HCT116 (cell line): ENCODE results near the gene NUMA1.

Experiments
- CBX3 ChIP-seq: IDR thresholded peaks from 2 replicates; pipeline ENCODE4 v1.6.1; 2012; ENCODE audit warnings: low read depth
- EZH2 ChIP-seq: fragments of 200-600 bp; sonication (generic); IDR thresholded peaks from 2 replicates; pipeline ENCODE4 v1.6.1; 2017; ENCODE audit warnings: antibody characterized with exemption, mixed run types
- EZH2phosphoT487 ChIP-seq: fragments of 200-600 bp; IDR thresholded peaks from 2 replicates; pipeline ENCODE4 v1.6.1; 2018; ENCODE audit warnings: antibody characterized with exemption, borderline replicate concordance
- JUND ChIP-seq: IDR thresholded peaks from 2 replicates; pipeline ENCODE4 v1.6.1; 2012
- POLR2A ChIP-seq: IDR thresholded peaks from 2 replicates; pipeline ENCODE4 v1.7.0; 2011; ENCODE audit warnings: borderline replicate concordance; ENCODE audit not compliant: insufficient read depth, insufficient read length; ENCODE audit errors: extremely low read depth
- POLR2AphosphoS5 ChIP-seq: IDR thresholded peaks from 2 replicates; pipeline ENCODE4 v1.6.1; 2011; ENCODE audit warnings: mild to moderate bottlenecking, low read depth, low read length, moderate library complexity
- RAD21 ChIP-seq: IDR thresholded peaks from 2 replicates; pipeline ENCODE4 v1.6.1; 2012; ENCODE audit warnings: low read depth, mild to moderate bottlenecking
- SIN3A ChIP-seq: IDR thresholded peaks from 2 replicates; pipeline ENCODE4 v1.6.1; 2012; ENCODE audit warnings: low read depth
- YY1 ChIP-seq: IDR thresholded peaks from 2 replicates; pipeline ENCODE4 v1.6.1; 2011; ENCODE audit warnings: low read length, low read depth, moderate library complexity, mild to moderate bottlenecking; ENCODE audit not compliant: insufficient replicate concordance; ENCODE audit errors: extremely low read depth
- TF ChIP-seq, protein P1 (sequence below): IDR thresholded peaks from 2 replicates; pipeline ENCODE4 v1.6.1; 2012
- TF ChIP-seq, protein P2 (sequence below), 3 experiments: fragments of 200-600 bp in 1 of 3; sonication (generic) in 1 of 3; IDR thresholded peaks in 2 of 3; conservative IDR thresholded peaks in 1 of 3; 2 replicates each; pipeline ENCODE4 v1.5.1; 2012 to 2017; ENCODE audit warnings: low read depth in 2 of 3, low read length in 2 of 3, antibody characterized with exemption in 1 of 3, borderline replicate concordance in 1 of 3, control low read depth in 1 of 3, mild to moderate bottlenecking in 1 of 3, mixed read lengths in 1 of 3, mixed run types in 1 of 3, moderate library complexity in 1 of 3; ENCODE audit not compliant: insufficient read depth in 1 of 3

DNA sequence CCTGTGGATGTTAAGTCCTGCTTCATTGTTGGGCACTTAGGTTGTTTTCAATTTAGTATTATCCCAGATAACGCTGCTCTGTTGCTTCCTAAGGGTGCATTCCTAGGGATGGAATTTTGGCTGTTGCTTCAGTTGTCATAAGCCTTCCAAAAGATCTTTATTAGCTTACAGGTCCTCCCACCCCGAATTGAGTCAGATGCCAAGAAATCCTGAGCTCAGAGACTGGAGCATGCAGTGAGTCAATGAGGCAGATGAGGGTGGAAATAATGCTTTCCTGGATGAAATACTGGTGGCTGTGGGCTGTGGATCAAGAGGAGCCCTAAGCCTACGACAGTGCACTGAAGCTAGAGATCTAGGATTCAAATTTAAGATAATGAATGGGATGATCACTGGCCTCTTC is 92.3 kb downstream of the NUMA1 start:
- TF ChIP-seq POLR2A (no peak), CBX3 (no peak), EZH2phosphoT487 (no peak), JUND (no peak), POLR2AphosphoS5 (no peak), EZH2 (no peak), RAD21 (no peak), YY1 (no peak), SIN3A (no peak)
- TF ChIP-seq, protein P1, sequence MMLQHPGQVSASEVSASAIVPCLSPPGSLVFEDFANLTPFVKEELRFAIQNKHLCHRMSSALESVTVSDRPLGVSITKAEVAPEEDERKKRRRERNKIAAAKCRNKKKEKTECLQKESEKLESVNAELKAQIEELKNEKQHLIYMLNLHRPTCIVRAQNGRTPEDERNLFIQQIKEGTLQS = no peak
- TF ChIP-seq, protein P2, sequence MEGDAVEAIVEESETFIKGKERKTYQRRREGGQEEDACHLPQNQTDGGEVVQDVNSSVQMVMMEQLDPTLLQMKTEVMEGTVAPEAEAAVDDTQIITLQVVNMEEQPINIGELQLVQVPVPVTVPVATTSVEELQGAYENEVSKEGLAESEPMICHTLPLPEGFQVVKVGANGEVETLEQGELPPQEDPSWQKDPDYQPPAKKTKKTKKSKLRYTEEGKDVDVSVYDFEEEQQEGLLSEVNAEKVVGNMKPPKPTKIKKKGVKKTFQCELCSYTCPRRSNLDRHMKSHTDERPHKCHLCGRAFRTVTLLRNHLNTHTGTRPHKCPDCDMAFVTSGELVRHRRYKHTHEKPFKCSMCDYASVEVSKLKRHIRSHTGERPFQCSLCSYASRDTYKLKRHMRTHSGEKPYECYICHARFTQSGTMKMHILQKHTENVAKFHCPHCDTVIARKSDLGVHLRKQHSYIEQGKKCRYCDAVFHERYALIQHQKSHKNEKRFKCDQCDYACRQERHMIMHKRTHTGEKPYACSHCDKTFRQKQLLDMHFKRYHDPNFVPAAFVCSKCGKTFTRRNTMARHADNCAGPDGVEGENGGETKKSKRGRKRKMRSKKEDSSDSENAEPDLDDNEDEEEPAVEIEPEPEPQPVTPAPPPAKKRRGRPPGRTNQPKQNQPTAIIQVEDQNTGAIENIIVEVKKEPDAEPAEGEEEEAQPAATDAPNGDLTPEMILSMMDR (IDR thresholded peaks at IDR 0.05 in 2 of 3, conservative IDR thresholded peaks at IDR 0.05 in 1 of 3; ENCODE audit: borderline replicate concordance in 1 of 3, insufficient read depth in 1 of 3, low read depth in 2 of 3, low read length in 2 of 3) = no peak
